Stimulated activated CD8-positive, alpha-beta memory T cell treated with anti-CD3 and anti-CD28 coated beads, Interleukin-7, amount 100 ng/mL, for 24 hours (primary cell): ENCODE data around the gene IL1RL2.
A peak's percentile ranks its signal among the peaks of the same experiment; 100 is the strongest.

Experiments
- DNase-seq: peaks from one replicate; pipeline ENCODE4 v3.0.0-alpha.2; 2020; ENCODE audit warnings: low read depth

IL1RL2 gene

DNA sequence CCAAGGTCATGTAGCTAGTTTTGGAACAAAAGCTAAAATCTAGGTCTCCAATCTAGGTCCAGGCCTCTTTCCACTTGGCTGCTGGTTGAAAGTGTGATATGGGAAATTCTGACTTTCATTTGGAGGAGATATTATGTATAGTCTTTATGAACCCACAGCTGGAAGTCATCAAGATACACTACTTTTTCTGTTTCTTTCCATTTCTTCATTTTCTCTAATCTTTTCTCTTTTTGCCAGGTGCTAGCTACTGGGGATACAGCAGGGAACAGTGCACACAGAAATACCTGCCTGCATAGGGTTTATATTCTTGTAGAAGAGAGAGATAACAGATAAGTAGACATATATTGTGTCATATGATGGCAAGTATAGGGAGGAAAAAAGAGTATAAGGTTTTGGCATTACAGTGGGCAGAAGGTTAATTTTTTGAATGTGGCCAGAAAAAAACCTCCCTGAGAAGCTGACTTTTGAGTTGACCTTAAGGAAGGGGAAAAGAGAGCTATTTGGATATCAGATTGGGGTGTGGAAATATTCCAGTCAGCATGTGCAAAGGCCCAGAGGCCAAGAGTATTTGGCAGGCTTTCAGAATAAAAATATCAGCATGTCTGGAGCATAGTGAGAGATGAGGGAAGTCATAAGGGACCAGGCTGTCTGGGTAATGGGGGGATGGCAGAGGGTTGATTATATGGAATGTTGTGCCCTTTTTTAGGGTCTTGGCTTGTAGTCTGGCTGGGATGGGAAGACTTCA is 28.6 kb upstream of the IL1RL2 start:
- DNase-seq = no peak

DNA sequence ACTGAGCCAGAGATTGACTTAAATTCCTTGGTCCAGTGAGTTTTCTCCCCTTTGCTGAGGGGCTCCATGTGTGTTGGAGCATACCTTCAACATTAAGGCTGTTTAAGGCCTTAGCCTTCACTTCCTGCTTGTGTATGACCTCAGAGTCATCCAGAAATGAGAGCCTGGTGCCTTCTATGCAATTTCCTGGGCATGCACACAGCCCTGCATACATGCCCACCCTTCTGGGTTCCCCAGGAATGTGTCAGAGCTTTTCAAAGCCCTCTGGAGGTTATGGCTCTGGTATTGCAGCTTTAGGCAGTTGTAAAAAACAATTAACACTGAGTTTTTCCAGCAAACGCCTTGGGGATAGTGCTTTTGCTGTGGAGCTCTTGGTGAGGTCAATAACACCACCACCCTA is 27.5 kb upstream of the IL1RL2 start:
- no peak for DNase-seq

DNA sequence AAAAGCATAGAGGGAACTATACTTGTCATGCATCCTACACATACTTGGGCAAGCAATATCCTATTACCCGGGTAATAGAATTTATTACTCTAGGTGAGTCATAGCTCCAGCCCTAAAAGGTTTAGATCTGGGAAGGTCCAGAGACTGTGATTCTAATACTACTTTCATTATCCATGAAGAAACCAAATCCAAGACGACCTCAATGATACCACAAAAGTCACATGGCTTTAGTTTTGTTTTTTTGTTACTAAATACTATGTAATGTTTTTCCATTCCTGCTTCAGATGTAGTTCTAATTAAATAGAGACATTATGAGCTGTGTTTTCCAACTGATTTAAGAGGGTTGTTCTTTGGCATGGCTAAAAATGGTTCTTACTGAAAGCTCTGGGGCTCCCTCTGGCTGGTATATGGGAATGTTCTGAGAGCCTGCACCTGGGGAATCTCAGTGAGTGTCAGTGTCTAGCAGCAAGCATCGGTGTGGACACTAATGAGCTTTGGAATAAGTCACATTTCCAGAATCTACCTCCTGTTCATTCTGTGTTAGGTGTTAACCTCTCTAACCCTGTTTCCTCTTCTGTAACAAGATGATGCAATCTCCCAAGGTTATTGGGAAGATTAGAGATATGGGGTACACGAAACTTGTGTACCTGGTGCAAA is 20.5 kb upstream of the IL1RL2 start:
- no peak for DNase-seq

DNA sequence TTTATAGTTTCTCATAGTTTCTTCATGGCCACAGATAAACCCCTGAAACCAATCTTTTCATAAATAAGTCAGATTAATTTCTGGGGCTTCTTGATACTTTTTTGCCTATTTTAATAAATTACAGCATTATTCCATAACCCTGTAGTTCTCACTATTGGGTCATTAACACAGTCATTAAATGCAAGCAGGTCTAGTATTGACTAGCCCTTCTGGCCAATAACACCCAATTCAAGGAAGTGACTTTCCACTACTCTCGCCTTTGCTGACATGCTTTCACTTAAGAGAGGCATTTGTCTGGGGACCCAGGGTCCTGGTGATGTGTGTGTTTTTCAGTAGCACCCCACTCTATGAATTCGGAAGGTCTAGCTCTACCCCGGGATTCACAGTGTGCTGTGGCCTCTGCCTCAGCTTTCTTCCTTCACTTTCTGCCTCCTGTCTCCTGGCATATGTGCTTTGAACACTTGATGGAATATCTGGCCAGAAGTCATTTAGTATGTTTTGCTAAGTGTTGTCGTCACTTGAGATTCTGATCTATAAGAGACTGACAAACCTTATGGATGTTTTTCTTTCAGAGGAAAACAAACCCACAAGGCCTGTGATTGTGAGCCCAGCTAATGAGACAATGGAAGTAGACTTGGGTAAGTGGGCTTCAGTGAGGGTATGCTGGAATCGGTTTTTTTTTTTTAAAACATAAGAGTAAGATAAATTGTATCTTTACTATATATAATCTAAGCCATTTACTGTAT is 18.6 kb upstream of the IL1RL2 start:
- no peak for DNase-seq

DNA sequence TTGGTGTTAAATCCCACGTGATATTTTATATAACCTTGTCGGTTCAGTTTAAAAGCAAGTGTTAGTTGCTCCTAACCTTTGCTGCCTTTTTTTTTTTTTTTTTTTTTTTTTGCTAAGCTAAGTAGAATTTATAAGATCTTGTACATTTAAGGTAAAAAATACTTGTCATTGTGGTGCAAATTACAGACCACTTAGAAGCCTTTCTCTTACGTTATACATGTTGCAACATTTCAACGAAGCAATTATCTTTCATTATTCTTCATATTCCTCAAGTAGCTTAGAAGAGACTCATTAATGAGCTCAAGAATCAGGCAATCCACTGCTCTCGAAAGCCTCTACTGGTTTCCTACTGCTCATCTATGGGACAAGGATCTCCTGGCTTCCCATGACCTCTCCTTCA is 14.9 kb upstream of the IL1RL2 start:
- DNase-seq = no peak

DNA sequence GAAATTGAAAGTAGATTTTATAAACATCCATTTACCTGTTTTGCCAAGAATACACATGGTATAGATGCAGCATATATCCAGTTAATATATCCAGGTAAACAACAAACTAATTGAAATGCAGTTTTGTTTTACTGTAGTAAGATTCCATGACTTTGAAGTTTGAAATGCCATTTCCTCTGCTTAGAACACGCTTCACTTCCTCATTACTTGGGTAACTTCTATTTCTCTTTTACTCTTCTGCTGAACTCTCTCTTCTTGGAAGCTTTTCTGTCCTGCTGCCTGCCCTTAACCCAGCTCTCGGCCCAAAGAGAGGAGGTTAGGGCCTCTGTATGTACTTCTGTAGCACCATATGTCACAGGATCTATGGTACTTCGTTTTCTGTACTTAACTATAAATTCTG is 14.1 kb upstream of the IL1RL2 start:
- no peak for DNase-seq

DNA sequence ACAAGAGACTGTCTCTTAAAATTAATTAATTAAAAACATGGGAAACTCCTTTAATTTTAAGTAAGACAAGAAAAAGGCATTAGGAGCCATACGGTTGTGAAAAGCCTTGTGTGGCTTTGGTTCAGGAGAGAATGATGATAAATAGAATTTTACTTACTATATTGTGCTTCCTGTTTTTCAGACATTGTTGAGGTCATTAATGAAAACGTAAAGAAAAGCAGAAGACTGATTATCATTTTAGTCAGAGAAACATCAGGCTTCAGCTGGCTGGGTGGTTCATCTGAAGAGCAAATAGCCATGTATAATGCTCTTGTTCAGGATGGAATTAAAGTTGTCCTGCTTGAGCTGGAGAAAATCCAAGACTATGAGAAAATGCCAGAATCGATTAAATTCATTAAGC is 10.7 kb upstream of the IL1RL2 start:
- DNase-seq = no peak

DNA sequence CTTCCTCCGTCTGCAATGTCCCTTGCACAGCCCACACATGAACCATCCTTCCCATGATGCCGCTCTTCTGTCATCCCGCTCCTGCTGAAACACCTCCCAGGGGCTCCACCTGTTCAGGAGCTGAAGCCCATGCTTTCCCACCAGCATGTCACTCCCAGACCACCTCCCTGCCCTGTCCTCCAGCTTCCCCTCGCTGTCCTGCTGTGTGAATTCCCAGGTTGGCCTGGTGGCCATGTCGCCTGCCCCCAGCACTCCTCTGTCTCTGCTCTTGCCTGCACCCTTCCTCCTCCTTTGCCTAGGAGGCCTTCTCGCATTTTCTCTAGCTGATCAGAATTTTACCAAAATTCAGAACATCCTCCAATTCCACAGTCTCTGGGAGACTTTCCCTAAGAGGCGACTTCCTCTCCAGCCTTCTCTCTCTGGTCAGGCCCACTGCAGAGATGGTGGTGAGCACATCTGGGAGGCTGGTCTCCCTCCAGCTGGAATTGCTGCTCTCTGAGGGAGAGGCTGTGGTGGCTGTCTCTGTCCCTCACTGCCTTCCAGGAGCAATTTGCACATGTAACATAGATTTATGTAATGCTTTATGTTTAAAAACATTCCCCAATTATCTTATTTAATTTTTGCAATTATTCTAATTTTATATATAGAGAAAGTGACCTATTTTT is 8.9 kb upstream of the IL1RL2 start:
- DNase-seq = no peak

DNA sequence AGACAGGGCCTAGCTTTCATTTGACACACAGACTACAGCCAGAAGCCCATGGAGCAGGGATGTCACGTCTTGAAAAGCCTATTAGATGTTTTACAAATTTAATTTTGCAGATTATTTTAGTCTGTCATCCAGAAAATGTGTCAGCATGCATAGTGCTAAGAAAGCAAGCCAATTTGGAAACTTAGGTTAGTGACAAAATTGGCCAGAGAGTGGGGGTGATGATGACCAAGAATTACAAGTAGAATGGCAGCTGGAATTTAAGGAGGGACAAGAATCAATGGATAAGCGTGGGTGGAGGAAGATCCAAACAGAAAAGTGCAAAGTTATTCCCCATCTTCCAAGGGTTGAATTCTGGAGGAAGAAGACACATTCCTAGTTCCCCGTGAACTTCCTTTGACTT is 7.8 kb upstream of the IL1RL2 start:
- DNase-seq = no peak

DNA sequence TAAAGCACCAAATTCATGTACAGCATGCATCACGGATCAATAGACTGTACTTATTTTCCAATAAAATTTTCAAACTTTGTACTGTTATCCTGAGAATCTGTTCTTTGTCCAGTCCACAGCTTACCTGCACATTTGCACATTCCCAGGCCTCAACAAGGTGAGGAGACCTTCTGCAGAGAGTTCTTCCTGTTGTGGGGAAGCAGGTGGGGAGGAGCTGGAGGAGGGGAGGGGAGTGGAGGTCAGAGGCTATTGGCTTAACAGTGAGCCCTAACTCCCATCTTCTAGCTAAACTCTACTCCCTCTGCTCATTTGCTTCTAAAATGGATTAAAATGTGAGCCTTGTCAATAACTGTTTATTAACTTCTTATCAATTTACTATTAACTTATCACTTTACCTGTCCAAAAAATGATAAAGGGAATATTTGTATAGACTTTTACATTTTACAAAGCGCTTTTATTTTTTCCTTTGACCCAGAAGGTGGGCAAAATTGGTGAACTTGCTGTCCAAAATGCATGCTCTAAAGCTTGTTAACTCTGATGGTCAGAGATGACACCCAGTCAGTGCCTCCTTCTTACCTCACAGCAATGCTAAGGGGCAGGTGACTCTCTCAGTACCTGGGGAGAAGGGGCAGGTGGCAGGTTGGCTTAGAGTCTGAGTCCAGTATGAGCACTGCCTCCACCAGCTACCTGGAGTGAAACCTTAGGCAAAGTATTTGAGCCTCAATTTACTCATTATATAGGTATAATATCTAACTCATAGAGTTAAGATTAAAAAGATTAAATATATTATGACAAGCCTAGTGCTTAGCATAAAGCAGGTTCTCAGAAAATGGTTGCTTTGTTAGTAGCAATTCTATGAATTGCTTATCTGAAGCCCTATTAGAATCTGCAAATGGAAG is 6.8 kb upstream of the IL1RL2 start:
- no peak for DNase-seq

DNA sequence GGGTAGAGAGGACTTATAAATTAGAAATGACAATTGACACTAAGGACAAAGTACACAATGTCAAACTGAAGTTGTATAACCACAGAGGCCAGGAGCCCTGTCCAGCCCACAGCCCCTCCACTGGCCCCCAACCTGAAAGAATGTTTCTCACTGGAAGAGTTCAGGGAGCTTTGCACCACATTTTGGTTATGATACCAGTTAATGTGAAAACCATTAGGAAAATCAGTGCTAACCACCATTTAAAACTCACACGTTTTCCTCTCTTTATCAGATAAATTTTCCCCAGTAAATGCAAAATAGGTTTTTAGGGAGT is 6.2 kb upstream of the IL1RL2 start:
- DNase-seq = no peak

DNA sequence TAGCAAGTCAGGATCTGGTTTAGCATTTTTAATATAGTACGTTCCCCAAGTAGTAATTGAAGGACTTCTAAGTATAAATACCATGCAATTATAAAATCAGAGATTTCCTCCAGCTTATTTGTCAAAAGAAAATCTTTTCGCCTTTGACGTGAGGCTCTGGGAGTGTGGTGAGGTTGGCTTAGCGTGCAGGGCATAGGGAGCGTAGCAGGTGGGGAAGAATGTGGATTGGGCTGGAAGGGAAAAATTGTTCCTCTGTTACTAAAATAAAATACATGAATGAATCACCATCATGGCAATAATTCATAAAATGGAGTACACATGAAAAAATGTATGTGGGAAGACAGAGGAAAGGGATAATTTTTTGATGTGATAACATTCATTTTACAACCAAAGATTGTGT is 5.4 kb upstream of the IL1RL2 start:
- DNase-seq = no peak

DNA sequence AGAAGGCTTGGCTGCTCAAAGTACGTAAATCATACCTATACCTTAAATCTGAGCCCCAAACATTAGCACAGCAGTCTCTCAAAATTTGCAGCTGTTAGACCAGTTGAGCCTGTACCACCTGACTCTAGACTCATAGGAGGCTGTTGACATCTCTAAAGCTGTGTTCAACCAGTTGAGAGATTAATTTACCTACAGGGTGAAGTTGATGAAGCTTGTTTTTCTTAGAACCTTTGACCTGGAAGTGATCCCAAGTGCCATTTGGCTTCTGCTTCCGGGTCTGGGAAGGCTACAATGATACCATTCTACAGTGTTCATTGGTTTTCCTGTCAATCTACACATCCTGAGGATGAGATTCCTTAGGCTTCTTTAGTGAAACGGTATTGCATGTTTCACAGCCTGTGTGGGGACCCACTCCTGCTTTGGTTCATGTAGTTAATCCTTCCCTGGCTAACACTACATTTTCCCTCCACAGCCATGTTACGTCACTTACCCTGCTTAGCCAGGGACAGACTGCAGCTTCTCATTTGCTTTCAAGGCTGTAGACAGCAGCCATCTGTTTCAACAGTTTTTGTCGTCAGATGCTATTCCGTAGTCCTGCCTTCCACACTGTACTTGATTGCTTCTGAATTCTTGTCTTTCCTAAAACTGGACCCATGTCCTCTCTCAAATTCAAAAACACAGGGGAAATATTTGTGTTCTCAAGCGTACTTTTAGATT is 4.7 kb upstream of the IL1RL2 start:
- no peak for DNase-seq

DNA sequence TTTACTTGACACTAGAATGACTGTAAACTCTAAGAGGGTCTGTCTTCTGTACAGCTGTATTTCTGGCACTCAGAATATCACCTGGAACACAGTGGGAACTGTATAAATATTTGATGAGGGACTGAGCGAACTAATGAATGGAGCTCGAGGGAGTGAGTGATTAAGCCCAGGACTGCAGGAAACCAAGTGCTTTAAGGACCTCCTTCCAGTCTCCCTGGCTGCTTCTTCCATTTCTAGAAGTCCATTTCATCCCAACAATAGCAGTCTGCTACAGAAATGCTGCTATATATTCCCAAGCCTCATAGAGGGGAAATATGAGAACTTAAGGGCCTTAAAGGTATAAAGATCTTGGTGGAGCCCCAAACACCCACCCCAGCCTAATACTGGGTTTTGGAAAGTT is 2.8 kb upstream of the IL1RL2 start:
- no peak for DNase-seq

DNA sequence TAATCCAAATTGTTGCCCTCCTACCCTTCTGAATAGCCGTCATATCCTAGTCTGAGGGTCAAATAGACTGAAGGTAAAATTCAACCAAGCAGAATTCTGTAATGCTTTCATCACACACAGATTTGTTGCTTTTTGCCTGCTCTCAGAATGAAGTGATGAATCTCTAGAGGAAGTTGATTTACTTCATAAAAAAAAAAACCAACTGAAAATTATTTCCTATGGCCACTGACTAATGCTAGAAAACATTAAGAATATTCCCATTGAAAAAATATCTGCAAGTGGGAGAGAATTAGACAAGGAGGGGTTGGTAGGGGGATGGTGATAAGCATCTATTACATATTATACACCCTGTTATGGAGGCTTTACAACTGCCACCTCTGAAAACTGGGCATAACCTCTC is 2.3 kb upstream of the IL1RL2 start:
- no peak for DNase-seq

DNA sequence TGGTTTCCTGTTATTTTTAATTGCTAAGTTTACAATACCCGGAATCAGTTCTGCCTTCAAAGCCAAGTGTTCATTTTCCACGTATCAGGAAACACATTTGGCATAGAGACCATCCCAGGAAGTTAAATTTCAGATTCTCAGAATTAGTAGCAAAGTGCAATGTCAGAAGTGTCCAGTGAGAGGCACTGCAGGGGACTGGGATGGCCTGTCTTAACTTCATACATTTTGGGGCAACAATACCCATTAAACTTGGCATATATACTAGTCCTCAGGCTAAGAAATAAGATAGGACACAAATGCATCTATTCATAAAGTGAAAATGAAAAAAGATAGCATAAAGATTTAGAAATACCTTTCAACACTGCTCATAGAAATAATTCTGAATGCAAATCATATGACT is 1.5 kb upstream of the IL1RL2 start:
- no peak for DNase-seq

DNA sequence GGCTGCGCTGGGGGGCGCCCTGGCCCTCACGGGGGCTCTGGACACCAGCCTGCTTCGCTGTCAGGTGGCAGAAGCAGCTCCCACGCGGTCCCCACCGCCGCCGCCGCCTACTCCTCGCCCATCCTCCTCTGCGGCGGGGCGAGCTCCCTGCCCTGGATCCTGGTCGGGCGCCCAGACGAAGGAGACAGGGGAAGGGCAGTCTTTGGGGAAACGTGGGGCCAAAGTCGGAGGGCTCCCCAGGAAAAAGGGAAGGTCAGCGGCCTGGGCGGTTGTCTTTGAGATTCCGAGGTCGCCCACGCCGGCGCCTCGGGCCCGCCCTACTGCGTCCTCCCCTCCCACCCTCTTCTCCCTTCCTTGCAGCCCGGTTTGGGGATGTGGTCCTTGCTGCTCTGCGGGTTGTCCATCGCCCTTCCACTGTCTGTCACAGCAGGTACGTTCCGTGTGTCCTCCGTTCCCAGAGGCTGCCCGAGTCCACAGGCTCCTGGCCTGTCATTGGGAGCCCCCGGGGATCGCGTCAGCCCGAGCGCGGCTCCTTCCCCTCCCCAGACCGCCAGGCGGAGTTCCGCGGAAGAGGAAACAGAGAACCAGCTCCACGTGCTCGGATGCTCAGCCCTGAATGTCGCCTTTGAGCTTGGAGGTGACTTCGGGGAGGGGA is 800 bp downstream of the IL1RL2 start:
- DNase-seq = peak; percentile 14

DNA sequence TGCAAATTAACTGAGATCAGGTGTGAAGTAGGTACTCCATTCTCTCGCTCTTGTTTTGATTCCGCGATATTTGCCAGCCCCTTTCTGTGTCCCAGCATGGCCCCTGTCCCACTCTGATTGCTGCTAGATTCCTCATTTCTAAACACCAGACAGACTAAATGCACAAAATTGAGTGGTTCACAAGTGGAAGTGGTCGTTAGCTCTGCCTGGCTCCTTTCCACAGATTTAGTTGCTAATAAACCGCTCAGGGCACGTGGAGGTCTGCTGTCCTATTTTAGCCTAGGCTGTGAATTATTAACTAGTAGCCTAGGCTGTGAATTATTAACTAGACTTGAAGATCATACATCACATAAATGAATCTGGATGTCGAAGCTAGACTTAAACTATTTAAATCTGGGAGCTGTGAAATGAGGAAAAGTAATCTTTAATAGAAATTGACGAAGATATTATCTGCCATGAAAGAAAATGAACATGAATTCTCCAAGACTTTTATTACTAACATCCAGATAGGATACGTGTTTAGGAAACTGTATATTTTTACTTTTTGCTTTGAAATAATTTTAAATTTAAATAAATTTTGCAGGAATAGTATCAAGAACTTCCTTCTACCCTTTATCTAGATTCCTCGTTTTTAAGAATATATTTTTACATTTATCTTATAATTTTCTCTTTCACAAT is 3.7 kb downstream of the IL1RL2 start:
- DNase-seq = no peak

DNA sequence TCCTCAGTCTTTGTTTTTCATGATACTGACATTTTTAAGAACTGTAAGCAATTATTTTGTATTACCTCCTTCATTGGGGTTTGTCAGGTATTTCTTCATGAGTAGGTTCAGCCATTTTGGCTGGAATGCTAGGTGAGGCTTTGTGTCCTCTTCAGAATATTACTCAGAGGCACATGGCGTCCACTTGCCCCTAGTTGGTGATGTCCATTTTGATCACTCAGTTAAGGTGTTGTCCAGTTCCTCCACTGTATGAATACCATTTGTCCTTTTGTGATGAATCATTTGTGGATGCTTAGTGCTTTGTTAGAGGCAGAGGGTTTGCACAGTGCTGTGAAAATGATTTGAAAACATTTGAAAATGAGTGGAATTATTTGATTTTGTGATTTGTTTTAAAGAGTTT is 4.7 kb downstream of the IL1RL2 start:
- DNase-seq = no peak

DNA sequence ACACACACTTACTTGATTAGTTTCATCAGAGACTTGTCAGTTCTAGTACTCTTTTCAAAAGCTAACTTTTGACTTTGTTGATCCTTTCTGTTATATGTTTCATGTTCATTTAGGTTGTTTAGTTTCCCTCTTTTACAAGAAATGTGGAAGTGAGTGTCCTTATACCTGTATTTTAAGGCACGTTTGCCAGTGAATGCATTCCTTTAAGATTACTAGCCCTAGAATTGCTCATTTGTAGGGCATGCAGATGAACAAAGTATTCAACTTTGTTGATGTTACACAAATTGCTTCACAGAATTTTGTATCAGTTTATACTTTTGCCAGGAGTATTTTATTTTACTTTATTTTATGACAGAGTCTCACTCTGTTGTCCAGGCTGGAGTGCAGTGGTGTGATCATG is 6.3 kb downstream of the IL1RL2 start:
- DNase-seq = no peak
